GM21526 (cell line): ENCODE results near the gene SLC25A5.
"Not testable (repeated sequence)": the region's sequence is repeated elsewhere in the genome, so short reads cannot be mapped to it uniquely, and the experiment has no call there.

Experiments
- ATAC-seq: cut with Tn5 transposase; IDR thresholded peaks from one replicate; pipeline ENCODE4 v1.9.1; 2021; ENCODE audit warnings: moderate library complexity; ENCODE audit not compliant: unreplicated experiment, low FRiP score

The SLC25A5 gene

DNA sequence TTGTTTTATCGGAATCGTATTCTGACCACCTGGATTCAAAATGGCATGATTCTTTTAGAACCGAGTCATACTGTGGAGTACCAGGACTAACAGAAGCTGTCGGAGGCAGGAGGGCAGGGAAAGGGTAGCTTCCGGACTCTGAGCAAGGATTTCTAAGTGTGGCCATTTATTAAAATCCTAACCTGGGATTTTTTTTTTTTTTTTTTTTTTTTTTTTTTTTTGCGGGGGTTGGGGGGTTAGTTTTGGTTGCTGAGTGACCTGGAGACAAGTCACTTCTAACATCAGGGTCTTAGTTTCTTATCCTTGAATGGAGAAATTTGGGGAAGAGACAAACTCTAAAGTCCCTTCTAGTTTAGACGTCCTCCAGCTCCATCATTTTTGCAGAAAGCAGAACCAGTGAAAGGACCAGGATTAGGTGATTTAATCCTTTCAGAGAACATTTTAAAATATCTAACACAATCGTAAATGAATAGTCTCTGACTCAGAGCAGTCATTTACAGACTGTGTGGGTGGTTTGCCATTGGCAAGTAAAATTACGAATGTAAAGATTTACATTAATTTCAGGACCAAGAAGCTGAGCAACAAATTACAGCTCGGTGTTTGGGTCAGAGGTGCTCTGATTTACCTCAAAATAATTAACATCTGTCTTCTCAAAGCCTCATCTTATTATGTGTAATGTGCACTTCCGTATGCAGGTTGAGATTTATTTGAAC, 7.3 kb downstream of the SLC25A5 start:
- ATAC-seq = no peak

DNA sequence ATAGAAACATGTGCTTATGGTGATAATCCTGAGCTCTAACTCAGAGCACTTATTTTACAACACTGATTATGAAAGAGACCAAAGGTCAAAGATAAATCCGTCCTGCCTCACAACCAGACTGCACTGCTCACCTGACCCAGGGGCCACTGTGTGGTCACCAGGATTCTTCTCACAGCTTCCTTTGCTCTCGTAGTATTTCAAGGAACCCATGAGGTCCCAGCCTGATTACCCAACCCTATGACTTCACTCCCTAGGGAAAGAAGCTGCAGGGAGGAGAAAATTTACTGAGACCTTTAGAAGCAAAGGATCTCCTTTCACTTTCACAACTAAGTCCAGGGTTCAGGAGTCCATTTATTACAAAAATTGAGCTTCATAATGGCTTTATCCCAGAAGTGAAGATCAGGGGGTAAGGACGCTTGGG, 9.6 kb downstream of the SLC25A5 start:
- no peak for ATAC-seq

DNA sequence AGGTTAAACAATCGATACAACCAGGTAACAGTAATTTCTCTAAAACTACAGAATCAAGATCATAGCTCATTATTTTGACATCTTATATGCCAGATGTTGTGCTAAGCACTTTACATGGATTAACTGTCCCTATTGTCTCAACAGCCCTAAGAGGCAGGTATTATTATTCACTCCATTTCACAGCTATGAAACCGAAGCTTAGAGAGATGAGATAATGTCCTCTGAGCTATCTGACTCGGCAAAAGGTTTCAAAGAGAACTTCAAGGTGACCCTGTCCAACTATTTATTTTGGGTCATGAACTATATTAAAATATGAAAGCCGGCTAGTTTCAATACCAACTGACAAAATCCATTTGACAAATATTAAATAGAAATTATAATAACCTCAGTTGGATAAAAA, 10.3 kb downstream of the SLC25A5 start:
- no peak for ATAC-seq

DNA sequence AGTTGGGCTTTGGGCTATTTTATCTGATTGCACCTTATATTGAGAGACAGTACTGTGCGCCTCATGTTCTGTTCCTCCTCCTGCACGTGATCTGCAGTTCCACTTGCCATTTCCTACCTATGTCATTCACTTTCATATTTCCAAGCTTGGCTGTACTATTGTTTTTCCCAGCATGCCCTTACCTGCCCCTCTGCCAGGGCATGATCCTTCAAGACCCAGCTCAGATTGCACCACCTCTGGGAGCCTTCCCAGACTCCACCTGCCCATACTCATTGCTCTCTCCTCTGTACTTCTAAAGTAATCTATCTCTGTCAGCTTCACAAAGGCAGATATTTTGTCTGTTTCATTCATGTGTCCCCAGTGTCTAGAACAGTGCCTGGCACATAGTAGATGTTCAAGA, 11.6 kb downstream of the SLC25A5 start:
- ATAC-seq = no peak

DNA sequence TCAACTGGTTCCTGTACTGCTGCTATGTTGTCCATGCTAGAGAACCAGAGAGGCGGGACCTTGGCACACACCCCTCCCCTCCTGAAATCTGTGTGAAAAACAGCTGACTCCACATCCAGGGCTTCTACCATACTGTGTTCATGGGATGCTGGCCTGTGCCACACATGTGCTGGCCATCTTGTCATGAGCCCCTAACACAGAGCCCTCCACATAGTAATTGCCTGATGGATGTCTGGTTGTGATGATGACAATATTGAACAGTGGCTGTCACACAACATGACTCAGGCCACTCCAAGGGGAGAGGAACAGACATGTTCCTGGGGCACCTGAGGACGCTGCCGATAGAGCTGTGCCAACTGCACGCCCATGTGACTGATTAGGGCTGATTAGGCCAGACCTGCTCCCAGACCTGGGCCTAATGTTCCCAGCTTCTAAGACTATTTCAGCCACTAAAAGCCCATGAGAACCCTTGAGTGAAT, 13.1 kb downstream of the SLC25A5 start:
- no peak for ATAC-seq

DNA sequence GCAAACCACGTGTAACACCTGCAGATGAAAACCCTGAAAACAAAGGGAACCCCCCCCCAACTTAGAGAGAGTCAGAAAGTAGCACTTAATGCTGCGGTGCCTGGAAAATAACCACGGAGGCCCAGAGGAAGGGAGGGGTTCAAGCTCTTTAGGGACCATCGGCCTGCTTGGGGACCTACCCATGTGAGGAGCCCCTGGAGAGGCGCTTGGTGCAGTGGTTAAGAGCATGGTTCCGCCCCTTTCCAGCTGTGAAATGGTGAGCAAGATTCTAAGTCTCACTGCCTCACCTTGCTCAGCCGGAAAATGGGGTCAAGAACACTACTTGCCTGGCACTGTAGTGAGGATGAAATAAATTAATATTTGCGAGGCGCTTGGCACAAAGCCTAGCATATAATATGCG, 13.8 kb downstream of the SLC25A5 start:
- no peak for ATAC-seq

GRCh38 chrX:119482481-119483480, 14.5 kb downstream of the SLC25A5 start:
- peak; percentile 55 for ATAC-seq

DNA sequence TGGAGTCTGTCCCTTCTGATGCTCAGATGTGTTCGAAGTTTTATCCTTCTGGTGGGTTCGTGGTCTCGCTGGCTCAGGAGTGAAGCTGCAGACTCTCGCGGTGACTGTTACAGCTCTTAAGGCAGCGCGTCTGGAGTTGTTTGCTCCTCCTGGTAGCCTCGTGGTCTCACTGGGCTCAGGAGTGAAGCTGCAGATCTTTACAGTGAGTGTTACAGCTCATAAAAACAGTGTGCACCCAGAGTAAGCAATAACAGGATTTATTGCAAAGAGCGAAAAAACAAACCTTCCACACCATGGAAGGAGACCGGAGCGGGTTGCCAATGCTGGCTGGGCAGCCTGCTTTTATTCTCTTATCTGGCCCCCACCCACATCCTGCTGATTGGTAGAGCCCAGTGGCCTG, 18.5 kb downstream of the SLC25A5 start:
- no peak for ATAC-seq

DNA sequence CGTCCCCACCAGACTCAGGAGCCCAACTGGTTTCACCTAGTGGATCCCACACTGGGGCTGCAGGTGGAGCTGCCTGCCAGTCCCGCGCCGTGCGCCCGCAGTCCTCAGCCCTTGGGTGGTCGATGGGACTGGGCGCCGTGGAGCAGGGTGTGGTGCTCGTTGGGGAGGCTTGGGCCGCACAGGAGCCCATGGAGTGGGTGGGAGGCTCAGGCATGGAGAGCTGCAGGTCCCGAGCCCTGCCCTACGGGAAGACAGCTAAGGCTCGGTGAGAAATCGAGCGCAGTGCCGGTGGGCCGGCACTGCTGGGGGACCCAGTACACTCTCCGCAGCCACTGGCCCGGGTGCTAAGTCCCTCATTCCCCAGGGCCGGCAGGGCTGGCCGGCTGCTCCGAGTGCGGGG, 19.5 kb downstream of the SLC25A5 start:
- ATAC-seq = not testable (repeated sequence)

GRCh38 chrX:119488749-119489148, 20.5 kb downstream of the SLC25A5 start:
- no peak for ATAC-seq

DNA sequence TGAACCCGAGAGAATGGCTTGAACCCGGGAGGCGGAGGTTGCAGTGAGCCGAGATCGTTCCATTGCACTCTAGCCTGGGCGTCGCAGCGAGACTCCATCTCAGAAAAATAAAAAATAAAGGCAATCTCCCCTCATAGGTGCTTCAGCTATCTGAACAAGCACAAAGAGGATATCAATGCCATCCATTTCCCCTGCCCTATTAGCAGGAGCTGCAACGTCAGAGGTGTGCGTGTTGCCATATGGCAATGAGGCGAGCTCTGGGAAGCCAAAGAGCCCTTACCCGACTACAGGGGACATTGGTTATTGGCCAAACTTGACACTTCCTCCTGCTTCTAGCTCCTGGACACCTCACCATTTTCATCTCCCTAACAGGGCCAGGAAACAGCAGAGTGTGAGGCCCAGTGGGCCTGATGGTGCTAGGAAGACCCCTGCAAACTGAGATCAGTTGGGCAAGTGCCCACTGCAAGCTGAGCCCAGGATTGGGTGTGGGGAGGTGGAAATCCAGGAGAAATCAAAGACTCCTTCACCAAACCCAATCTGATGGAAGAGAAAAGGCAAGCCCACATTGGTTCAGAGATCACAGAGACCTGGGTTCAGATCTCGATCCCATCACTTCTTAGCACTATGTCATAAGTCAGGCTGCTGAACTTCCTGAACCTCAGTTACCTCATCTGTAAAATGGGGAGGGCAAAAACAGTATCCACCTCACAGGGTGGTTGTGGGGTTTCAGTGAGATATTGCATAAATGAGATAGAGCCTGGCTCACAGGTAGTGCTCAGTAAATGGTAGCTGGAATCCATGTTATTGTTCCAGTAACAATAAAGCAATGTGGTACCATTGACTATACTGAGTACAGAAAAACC, 21.2 kb downstream of the SLC25A5 start:
- ATAC-seq = no peak

- no peak for ATAC-seq
Measured at GRCh38 chrX:119492463-119492862, 24.2 kb downstream of the SLC25A5 start.

DNA sequence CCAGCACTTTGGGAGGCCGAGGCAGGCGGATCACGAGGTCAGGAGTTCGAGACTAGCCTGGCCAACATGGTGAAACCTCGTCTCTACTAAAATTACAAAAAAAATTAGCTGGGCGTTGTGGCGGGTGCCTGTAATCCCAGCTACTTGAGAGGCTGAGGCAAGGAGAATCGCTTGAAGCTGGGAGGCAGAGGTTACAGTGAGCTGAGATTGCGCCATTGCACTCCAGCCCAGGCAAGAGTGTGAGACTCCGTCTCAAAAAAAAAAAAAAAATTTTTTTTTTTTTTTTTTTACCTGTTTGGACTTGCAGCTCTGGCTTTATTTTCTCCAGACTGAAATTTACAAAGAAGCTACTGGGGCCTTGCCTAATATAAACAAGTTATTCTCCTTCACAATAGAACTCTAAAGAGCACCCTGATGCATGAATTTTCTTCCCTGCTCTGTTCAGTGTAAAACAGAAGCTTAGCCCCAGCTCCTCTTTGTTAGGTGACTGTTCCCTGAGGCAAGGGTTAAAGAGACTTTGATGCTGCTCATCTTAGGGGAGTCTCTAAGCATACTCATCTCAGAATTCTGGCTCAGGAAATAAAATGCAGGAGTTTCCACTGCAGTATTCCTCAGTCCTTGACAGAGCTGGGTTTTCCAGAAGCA, 25.7 kb downstream of the SLC25A5 start:
- not testable (repeated sequence) for ATAC-seq

DNA sequence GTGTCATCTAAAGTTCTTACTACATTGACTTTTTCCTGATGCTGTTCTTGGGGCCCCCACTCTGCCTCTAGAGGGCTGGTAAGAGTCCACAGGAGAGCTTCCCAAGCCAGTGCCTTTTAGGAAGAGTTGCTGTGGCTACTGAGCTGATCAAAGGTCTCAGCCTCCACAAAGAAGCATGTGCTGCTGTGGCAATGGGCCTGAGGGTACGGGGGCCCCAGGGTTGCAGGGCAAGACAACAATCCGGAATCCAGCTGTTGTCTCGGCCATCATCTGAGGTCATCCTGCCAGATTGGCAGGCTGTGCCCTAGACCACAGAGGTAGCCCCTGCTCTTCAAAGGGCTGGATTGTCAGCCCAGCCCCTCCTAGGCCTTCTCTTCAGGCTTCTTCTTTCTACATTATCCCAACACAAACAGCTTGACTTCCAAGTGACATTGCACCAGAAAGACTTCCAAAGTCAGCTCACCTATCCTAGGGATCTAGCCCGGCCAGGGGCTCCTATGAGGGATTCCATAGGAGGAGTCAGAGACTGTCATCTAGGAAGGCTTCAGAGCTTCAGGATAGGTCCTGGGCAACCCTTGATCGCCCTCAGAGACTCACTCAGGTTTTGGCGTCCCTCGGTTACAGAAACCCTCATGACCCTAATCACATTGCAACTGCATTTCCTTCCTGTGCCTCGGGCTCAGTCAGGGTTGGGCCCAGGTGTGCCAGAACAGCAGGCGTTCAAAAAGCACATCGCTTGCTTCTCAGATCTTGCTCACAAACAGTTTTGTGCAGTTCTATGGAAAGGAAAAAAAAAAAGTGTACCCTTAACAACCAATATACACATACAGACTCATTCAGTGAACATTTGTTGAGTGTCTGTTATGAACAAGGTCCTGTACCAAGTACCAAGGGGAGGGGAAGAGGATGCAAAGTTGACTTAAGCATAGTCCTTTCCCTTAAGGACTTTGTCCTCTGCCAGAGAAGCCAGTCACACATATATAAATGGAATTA, 27.8 kb downstream of the SLC25A5 start:
- ATAC-seq = no peak

- no peak for ATAC-seq
Measured at GRCh38 chrX:119497185-119497584, 28.9 kb downstream of the SLC25A5 start.

DNA sequence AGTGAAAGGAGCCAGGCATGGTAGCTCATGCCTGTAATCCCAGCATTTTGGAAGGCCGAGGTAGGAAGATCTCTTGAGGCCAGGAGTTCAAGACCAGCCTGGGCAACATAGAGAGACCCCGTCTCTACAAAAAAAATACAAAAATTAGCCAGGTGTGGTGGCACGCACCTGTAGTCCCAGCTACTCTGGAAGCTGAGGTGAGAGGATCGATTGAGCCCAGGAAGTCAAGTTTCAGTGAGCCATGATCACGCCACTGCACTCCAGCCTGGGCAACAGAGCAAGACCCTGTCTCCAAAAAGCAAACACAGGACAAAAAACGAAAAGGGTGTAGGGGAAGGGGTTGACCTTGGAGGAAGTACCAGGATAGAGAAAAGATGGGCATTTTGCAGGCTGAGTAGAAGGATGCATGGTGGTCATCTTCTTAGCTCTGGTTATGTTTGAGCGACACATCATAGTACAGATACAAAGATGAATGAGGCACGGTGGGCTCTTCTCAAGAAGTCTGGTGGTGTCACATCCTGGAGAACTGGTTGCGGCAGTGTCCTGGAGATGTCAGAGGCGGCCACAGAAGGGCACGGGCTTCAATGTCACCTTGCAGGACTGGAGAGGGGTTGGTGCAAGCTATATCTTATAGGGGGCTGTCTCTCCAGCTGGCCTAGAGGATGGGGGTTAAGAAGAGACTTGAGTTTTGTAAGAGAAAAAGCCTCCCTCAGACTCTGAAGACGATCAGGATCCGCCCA, 32.0 kb downstream of the SLC25A5 start:
- ATAC-seq = no peak

- no peak for ATAC-seq
Measured at GRCh38 chrX:119501511-119502148, 33.4 kb downstream of the SLC25A5 start.
